ENCODE measurements around the gene CAPN1. TPM values are rescaled to one million over a fixed set of nuclear protein-coding genes. Genes with fewer than 3 reads are reported as not detected.
A peak's percentile ranks its signal among the peaks of the same experiment; 100 is the strongest.

The CAPN1 gene
- polyA plus RNA-seq, 2 of the 4 experiments (the other 2 are of a cell fraction), result 63.7 to 93.1 TPM

DNA sequence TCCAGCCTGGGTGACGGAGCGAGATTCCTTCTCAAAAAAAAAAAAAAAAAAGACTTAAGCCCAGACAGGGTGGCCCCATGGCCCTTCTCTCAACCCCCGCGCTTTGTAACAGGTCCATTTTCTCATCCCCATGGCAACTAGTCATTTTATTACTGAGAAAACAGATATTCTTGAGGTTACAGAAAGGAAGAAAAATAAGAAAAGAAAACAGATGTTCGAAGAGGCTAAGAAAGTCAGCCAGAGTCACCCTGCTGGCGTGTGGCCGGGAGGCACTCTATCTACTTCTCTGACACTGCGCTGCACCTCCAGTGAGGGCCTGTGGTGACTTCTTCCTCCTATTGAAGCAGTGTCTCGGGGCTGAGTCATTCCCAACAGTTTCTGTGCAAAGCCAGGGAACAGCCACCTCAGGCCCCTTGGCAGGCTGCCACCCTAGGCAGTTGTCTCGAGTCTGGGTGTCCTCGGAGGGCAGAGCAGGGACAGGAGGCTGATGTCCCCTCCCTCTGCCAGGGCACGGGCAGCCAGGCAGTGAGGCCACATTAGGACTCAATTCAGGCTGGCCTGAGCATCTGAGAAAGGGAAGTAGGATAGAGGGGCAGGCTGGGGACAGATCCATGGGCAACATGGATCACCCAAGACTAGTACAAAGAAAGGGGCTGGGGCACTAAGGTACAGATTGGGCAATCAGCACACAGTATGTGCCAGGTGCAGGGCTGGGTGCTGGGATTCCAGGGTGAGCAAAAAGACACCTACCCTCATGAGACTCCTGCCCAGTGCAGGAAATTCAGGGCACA is 31.0 kb upstream of the CAPN1 start:
- no peak overlapping the region for H3K4me3 ChIP-seq
- peak overlapping the region; percentile 76 to 82 for H3K27ac ChIP-seq
- peak; percentile 97 to 99 for ATAC-seq
- peak overlapping the region; percentile 67 for H3K4me2 ChIP-seq
- ChIA-PET CTCF (interaction anchor here (0.7 to 2.1 kb wide), 4 partner anchors 31 to 47 kb away, joined by 3 to 6 read pairs (median 4); partner anchors contain the start of genes CAPN1 and ZNHIT2), POLR2A (no interaction called here)
- no peak for FAIRE-seq
- peaks cover 19% of the 10 kb centered on the region for H3K4me1 ChIP-seq
- TF ChIP-seq FOSL2 (IDR thresholded peaks at IDR 0.05) (peak; percentile 41; the same call in 1 of the 2 replicates), FOSL2 (CRISPR knock-in tag; IDR thresholded peaks at IDR 0.05) (peak; percentile 68), POLR2A (IDR thresholded peaks at IDR 0.05; ENCODE audit: low read length) (peak; percentile 14; the same call in 1 of the 2 replicates), TP53 (CRISPR knock-in tag; IDR thresholded peaks at IDR 0.05) (no peak), SREBF2 (IDR thresholded peaks at IDR 0.05) (no peak), MAFK (IDR thresholded peaks at IDR 0.05; ENCODE audit: partially characterized antibody) (peak; percentile 34), CEBPB (IDR thresholded peaks at IDR 0.05) (peak; percentile 18 to 66; a peak in 2 of 4 replicates), JUN (IDR thresholded peaks at IDR 0.05) (peak in 1 of 2 experiments; percentile 53; a peak in 2 of 5 replicates), NR3C1 (IDR thresholded peaks at IDR 0.05) (no peak)
- TF ChIP-seq, protein P1, sequence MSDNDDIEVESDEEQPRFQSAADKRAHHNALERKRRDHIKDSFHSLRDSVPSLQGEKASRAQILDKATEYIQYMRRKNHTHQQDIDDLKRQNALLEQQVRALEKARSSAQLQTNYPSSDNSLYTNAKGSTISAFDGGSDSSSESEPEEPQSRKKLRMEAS (IDR thresholded peaks at IDR 0.05), result no peak
- DNase-seq (ENCODE audit: low read depth in 1 of 2, low spot score in 1 of 2), result peak; percentile 89 to 95
- peaks cover 8% of the 10 kb centered on the region for H3K9me3 ChIP-seq
- WGBS (ENCODE audit: missing lambda C conversion rate), result 27% methylated on average over 12 of the region's 12 CpGs

GRCh38 chr11:65151331-65151899 is 30.3 kb upstream of the CAPN1 start:
- Histone ChIP-seq H3K4me3 (no peak overlapping the region), H3K4me1 (peaks cover 19% of the 10 kb centered on the region), H3K9me3 (peaks cover 8% of the 10 kb centered on the region), H3K4me2 (peak overlapping the region; percentile 67), H3K27ac (peak overlapping the region; percentile 76 to 82)
- WGBS (ENCODE audit: missing lambda C conversion rate), result 87% methylated on average over 3 of the region's 3 CpGs
- ChIA-PET CTCF (interaction anchor here (0.6 to 2.1 kb wide), 5 partner anchors 30 to 1504 kb away, joined by 3 to 6 read pairs (median 4); partner anchors contain the start of genes CAPN1 and ZNHIT2), POLR2A (no interaction called here)
- no peak for DNase-seq (ENCODE audit: low read depth in 1 of 2, low spot score in 1 of 2)
- FAIRE-seq, result no peak
- ATAC-seq, result no peak
- TF ChIP-seq BCL3 (IDR thresholded peaks at IDR 0.05) (no peak), RCOR1 (IDR thresholded peaks at IDR 0.05; ENCODE audit: low read depth, low read length) (no peak), FOXS1 (CRISPR knock-in tag; IDR thresholded peaks at IDR 0.05) (no peak), POLR2AphosphoS2 (conservative IDR thresholded peaks at IDR 0.05; ENCODE audit: low read length) (no peak), HOXA7 (CRISPR knock-in tag; IDR thresholded peaks at IDR 0.05) (no peak), EHMT2 (IDR thresholded peaks at IDR 0.05; ENCODE audit: low read depth) (no peak), PHF8 (IDR thresholded peaks at IDR 0.05; ENCODE audit: borderline replicate concordance, low read depth) (no peak), ESRRA (IDR thresholded peaks at IDR 0.05; ENCODE audit: borderline replicate concordance, low read length) (no peak), CHD4 (IDR thresholded peaks at IDR 0.05; ENCODE audit: borderline replicate concordance) (no peak), HOXB13 (CRISPR knock-in tag; IDR thresholded peaks at IDR 0.05; ENCODE audit: low read depth) (no peak), RARB (CRISPR knock-in tag; IDR thresholded peaks at IDR 0.05) (no peak), FOSB (CRISPR knock-in tag; IDR thresholded peaks at IDR 0.05) (no peak), HOXB5 (CRISPR knock-in tag; IDR thresholded peaks at IDR 0.05) (no peak), KDM5A (IDR thresholded peaks at IDR 0.05) (no peak), ZC3H11A (IDR thresholded peaks at IDR 0.05) (no peak), TFCP2L1 (CRISPR knock-in tag; IDR thresholded peaks at IDR 0.05) (no peak)
- TF ChIP-seq, protein P2, sequence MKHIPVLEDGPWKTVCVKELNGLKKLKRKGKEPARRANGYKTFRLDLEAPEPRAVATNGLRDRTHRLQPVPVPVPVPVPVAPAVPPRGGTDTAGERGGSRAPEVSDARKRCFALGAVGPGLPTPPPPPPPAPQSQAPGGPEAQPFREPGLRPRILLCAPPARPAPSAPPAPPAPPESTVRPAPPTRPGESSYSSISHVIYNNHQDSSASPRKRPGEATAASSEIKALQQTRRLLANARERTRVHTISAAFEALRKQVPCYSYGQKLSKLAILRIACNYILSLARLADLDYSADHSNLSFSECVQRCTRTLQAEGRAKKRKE (CRISPR knock-in tag; IDR thresholded peaks at IDR 0.05; ENCODE audit: low read depth), result no peak
- TF ChIP-seq, protein P3, sequence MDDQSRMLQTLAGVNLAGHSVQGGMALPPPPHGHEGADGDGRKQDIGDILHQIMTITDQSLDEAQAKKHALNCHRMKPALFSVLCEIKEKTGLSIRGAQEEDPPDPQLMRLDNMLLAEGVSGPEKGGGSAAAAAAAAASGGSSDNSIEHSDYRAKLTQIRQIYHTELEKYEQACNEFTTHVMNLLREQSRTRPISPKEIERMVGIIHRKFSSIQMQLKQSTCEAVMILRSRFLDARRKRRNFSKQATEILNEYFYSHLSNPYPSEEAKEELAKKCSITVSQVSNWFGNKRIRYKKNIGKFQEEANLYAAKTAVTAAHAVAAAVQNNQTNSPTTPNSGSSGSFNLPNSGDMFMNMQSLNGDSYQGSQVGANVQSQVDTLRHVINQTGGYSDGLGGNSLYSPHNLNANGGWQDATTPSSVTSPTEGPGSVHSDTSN (IDR thresholded peaks at IDR 0.05), result no peak
- TF ChIP-seq, protein P4, sequence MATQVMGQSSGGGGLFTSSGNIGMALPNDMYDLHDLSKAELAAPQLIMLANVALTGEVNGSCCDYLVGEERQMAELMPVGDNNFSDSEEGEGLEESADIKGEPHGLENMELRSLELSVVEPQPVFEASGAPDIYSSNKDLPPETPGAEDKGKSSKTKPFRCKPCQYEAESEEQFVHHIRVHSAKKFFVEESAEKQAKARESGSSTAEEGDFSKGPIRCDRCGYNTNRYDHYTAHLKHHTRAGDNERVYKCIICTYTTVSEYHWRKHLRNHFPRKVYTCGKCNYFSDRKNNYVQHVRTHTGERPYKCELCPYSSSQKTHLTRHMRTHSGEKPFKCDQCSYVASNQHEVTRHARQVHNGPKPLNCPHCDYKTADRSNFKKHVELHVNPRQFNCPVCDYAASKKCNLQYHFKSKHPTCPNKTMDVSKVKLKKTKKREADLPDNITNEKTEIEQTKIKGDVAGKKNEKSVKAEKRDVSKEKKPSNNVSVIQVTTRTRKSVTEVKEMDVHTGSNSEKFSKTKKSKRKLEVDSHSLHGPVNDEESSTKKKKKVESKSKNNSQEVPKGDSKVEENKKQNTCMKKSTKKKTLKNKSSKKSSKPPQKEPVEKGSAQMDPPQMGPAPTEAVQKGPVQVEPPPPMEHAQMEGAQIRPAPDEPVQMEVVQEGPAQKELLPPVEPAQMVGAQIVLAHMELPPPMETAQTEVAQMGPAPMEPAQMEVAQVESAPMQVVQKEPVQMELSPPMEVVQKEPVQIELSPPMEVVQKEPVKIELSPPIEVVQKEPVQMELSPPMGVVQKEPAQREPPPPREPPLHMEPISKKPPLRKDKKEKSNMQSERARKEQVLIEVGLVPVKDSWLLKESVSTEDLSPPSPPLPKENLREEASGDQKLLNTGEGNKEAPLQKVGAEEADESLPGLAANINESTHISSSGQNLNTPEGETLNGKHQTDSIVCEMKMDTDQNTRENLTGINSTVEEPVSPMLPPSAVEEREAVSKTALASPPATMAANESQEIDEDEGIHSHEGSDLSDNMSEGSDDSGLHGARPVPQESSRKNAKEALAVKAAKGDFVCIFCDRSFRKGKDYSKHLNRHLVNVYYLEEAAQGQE (IDR thresholded peaks at IDR 0.05), result no peak
- TF ChIP-seq, protein P1 (IDR thresholded peaks at IDR 0.05), result no peak

Data from A549 (cell line).